ENCODE measurements around the gene PLG. TPM values are rescaled to one million over a fixed set of nuclear protein-coding genes. Genes with fewer than 3 reads are reported as not detected.
"Not testable (repeated sequence)": the region's sequence is repeated elsewhere in the genome, so short reads cannot be mapped to it uniquely, and the experiment has no call there.

Gene PLG
- total RNA-seq, 1 donor from 2014 or later = not detected

DNA sequence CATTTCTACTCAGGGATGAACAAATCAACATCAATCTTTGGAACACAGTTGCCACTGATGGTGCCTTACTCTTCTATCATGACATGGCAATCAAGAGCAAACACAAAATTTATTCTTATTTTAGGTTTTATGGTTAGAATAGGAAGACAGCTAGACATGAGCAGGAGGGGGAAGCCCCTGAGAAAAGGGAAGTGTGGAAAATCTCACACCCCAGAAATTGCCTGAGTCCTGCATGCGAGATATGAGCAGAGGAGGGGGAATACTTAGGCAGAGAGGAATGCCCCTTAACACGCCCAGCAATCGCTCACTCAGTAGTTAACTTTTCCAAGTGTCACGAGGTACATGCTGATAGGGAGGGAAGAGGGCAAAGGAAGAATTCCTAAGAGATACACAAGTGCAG is 79.3 kb downstream of the PLG start:
- Histone ChIP-seq H3K4me3 (no peak overlapping the region), H3K36me3 (no peaks in the 10 kb centered on the region), H3K27me3 (no peaks in the 10 kb centered on the region), H3K4me1 (no peaks in the 10 kb centered on the region), H3K9me3 (no peaks in the 10 kb centered on the region), H3K27ac (no peak overlapping the region)
- intact Hi-C loops (cut with DNase I) = no loop called here
- no peak for DNase-seq (ENCODE audit: extremely low spot score in 2 of 2)
- TF ChIP-seq POLR2AphosphoS5 (IDR thresholded peaks at IDR 0.05; ENCODE audit: insufficient read depth in 1 of 2, low read depth in 1 of 2) = no peak
- no peak for TF ChIP-seq POLR2A (IDR thresholded peaks at IDR 0.05)
- TF ChIP-seq, protein P1, sequence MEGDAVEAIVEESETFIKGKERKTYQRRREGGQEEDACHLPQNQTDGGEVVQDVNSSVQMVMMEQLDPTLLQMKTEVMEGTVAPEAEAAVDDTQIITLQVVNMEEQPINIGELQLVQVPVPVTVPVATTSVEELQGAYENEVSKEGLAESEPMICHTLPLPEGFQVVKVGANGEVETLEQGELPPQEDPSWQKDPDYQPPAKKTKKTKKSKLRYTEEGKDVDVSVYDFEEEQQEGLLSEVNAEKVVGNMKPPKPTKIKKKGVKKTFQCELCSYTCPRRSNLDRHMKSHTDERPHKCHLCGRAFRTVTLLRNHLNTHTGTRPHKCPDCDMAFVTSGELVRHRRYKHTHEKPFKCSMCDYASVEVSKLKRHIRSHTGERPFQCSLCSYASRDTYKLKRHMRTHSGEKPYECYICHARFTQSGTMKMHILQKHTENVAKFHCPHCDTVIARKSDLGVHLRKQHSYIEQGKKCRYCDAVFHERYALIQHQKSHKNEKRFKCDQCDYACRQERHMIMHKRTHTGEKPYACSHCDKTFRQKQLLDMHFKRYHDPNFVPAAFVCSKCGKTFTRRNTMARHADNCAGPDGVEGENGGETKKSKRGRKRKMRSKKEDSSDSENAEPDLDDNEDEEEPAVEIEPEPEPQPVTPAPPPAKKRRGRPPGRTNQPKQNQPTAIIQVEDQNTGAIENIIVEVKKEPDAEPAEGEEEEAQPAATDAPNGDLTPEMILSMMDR (IDR thresholded peaks at IDR 0.05) = no peak

DNA sequence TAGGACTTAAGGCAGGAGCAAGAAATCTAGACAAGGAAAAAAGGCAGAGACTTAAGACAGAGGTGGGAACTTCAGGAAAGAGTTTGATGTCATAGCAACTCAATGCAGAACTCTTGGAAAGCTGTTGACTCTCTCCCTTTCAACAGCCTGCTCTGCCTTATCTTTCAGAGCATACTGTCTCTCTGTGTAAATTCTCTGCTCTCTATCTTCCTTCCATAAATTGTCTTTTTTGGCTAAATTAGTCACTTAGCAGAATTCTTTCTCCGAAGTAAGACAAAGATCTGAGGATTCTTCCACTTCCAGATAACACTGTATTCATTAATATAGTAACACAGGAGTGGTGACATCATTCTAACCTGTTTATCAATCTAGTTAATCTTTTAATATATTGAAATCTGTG is 80.2 kb downstream of the PLG start:
- intact Hi-C loops (cut with DNase I) = no loop called here
- DNase-seq (ENCODE audit: extremely low spot score in 2 of 2) = no peak
- no peaks in the 10 kb centered on the region for H3K9me3 ChIP-seq
- no peak overlapping the region for H3K4me3 ChIP-seq
- no peaks in the 10 kb centered on the region for H3K27me3 ChIP-seq
- no peak overlapping the region for H3K27ac ChIP-seq
- H3K4me1 ChIP-seq = peaks cover 4% of the 10 kb centered on the region
- no peaks in the 10 kb centered on the region for H3K36me3 ChIP-seq
- no peak for TF ChIP-seq POLR2AphosphoS5 (IDR thresholded peaks at IDR 0.05; ENCODE audit: insufficient read depth in 1 of 2, low read depth in 1 of 2)

DNA sequence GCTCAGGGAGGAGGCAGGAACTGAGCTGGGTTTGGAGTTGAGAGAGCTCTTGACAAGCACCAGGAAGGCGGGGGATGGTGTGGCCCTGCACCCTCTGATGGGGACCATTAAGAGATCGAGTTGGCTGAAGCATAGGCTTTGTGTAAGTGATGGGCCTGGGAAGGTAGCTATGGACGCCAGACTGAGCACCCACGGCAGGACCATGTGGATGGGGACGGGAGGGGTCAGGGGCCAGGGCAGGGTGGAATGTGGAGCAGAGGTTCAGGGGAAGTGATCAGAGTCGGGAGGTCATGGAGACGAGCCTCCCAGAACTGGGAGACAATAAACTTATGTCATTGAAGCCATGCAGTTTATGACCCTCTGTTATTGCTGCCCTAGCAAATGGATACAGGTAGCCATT is 81.7 kb downstream of the PLG start:
- Histone ChIP-seq H3K27me3 (no peaks in the 10 kb centered on the region), H3K27ac (no peak overlapping the region), H3K4me1 (peaks cover 5% of the 10 kb centered on the region), H3K9me3 (no peaks in the 10 kb centered on the region), H3K4me3 (no peak overlapping the region), H3K36me3 (no peaks in the 10 kb centered on the region)
- TF ChIP-seq POLR2A (IDR thresholded peaks at IDR 0.05) (no peak), POLR2AphosphoS5 (IDR thresholded peaks at IDR 0.05; ENCODE audit: insufficient read depth in 1 of 2, low read depth in 1 of 2) (no peak)
- TF ChIP-seq, protein P1 (IDR thresholded peaks at IDR 0.05) = no peak
- intact Hi-C loops (cut with DNase I) = no loop called here
- DNase-seq (ENCODE audit: extremely low spot score in 2 of 2) = no peak

DNA sequence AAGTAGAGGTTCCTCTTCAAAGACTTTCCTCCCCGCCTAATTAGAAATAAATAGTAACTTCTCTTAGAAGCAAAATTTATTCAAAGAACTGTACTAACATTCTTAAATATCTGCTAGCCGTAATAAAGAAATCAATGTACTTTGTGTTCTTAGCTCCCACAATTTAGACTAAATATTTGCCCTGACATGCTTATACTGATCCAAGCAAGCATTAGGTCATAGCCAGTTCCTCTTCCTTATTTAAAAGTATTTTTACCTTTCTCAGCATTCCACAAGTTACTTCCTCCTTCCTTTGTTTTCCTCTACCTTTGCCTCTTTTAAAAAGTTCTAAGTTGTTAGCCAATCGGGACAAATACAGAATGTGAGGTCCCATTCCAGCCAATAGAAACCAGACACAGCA is 86.1 kb downstream of the PLG start:
- H3K4me3 ChIP-seq; H3K9me3 ChIP-seq; intact Hi-C loops (cut with DNase I); DNase-seq (ENCODE audit: extremely low spot score in 2 of 2); H3K27ac ChIP-seq; H3K27me3 ChIP-seq; H3K36me3 ChIP-seq: not testable (repeated sequence)
- peak in 1 of 2 donors; percentile 8 for TF ChIP-seq POLR2AphosphoS5 (IDR thresholded peaks at IDR 0.05; ENCODE audit: insufficient read depth in 1 of 2, low read depth in 1 of 2)
- peaks cover 16% of the 10 kb centered on the region for H3K4me1 ChIP-seq

DNA sequence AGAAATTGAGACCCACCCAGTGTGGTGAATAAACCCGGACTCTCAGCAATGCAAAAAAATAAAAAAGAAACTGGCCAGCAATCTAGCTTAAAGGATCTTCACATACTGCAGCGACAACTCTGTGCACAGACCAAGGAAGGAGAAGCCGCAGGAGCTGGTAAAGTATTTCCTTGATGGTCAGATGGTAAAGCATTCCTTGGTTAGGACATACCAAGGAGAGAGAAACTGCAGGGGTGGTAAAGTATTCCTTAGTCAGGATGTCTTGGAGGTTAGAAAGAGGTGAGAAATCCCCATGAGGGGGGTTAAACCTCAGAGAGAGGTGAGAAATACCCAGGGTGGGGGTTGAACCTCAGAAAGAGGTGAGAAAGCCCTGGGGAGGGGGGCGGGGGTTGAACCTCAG is 86.8 kb downstream of the PLG start:
- Histone ChIP-seq H3K27me3 (no peaks in the 10 kb centered on the region), H3K9me3 (no peaks in the 10 kb centered on the region), H3K36me3 (no peaks in the 10 kb centered on the region), H3K4me1 (peaks cover 16% of the 10 kb centered on the region), H3K4me3 (no peak overlapping the region), H3K27ac (no peak overlapping the region)
- TF ChIP-seq POLR2A (IDR thresholded peaks at IDR 0.05) (no peak), POLR2AphosphoS5 (IDR thresholded peaks at IDR 0.05; ENCODE audit: insufficient read depth in 1 of 2, low read depth in 1 of 2) (no peak)
- TF ChIP-seq, protein P1 (IDR thresholded peaks at IDR 0.05) = no peak
- intact Hi-C loops (cut with DNase I) = no loop called here
- no peak for DNase-seq (ENCODE audit: extremely low spot score in 2 of 2)

DNA sequence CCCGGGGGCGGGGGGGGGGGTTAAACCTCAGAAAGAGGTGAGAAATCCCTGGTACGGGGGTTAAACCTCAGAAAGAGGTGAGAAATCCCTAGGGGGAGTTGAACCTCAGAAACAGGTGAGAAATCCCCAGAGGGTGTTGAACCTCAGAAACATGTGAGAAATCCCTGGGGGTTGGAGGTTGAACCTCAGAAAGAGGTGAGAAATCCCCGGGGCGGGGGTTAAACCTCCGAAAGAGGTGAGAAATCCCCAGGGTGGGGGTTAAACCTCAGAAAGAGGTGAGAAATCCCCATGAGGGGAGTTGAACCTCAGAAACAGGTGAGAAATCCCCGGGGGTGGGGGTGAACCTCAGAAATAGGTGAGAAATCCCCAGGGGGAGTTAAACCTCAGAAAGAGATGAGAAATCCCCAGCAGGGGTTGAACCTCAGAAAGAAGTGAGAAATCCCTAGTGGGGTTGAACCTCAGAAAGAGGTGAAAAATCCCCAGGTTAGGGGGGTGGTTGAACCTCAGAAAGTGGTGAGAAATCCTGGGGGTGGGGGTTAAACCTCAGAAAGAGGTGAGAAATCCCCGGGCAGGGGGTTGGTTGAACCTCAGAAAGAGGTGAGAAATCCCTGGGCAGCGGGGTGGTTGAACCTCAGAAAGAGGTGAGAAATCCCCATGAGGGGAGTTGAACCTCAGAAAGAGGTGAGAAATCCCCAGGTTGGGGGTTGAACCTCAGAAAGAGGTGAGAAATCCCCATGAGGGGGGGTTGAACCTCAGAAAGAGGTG is 87.4 kb downstream of the PLG start:
- TF ChIP-seq POLR2AphosphoS5 (IDR thresholded peaks at IDR 0.05; ENCODE audit: insufficient read depth in 1 of 2, low read depth in 1 of 2) = no peak
- no peak for TF ChIP-seq POLR2A (IDR thresholded peaks at IDR 0.05)
- TF ChIP-seq, protein P1 (IDR thresholded peaks at IDR 0.05) = no peak
- Histone ChIP-seq H3K27ac (peak overlapping the region; percentile 62), H3K27me3 (no peaks in the 10 kb centered on the region), H3K4me3 (peak overlapping the region in 1 of 2 donors; percentile 11), H3K4me1 (peaks cover 16% of the 10 kb centered on the region), H3K36me3 (no peaks in the 10 kb centered on the region), H3K9me3 (no peaks in the 10 kb centered on the region)
- DNase-seq (ENCODE audit: extremely low spot score in 2 of 2) = no peak
- intact Hi-C loops (cut with DNase I) = no loop called here
